Upper lobe of right lung (tissue), 1 donor: Measurements from ENCODE around the gene SLC35F3. TPM values are rescaled to one million over a fixed set of nuclear protein-coding genes. Genes with fewer than 3 reads are reported as not detected.

Experiments
- ATAC-seq: fragments of 200-7000 bp; cut with Tn5 transposase; one replicate; pipeline ENCODE4 v1.9.1; 2020; ENCODE audit warnings: mild to moderate bottlenecking, moderate library complexity
- DNase-seq: peaks from one replicate; pipeline ENCODE4 v3.0.0-alpha.2; 2020
- H3K27ac ChIP-seq: fragments of 200-600 bp; one replicate; pipeline ENCODE4 v1.8.0; 2022
- H3K27me3 ChIP-seq: fragments of 200-600 bp; one replicate; pipeline ENCODE4 v1.8.0; 2022; ENCODE audit warnings: mild to moderate bottlenecking
- H3K36me3 ChIP-seq: fragments of 200-600 bp; one replicate; pipeline ENCODE4 v1.8.0; 2022
- H3K4me1 ChIP-seq: fragments of 200-600 bp; one replicate; pipeline ENCODE4 v1.8.0; 2022
- H3K4me3 ChIP-seq: fragments of 200-600 bp; one replicate; pipeline ENCODE4 v1.8.0; 2022; ENCODE audit warnings: mild to moderate bottlenecking
- H3K9me3 ChIP-seq: fragments of 200-600 bp; one replicate; pipeline ENCODE4 v1.8.0; 2022
- CTCF ChIP-seq: fragments of 200-600 bp; IDR thresholded peaks from one replicate; pipeline ENCODE4 v1.8.0; 2022; ENCODE audit warnings: antibody characterized with exemption
- intact Hi-C: fragments of 100-400 bp; cut with DNase I; formaldehyde crosslinking; loops from one replicate; pipeline ENCODE4 v1.11.0; 2022
- total RNA-seq: library from RNA; stranded (reverse); fragmentation: NEBNext Ultra II Directional; extraction: Animal tissue kit (Norgen Biotek cat#: 25700); gene quantifications from one replicate; pipeline ENCODE4 v1.2.1, GENCODE V29; 2021
- donor health status: DM: no; HTN: yes; CAD: no; lungs with severe emphysema.

SLC35F3 gene
- total RNA-seq, 1 donor from 2014 or later: 0.29 TPM

- Histone ChIP-seq H3K27ac (no peak overlapping the region), H3K36me3 (no peaks in the 10 kb centered on the region), H3K4me1 (no peaks in the 10 kb centered on the region), H3K9me3 (no peaks in the 10 kb centered on the region), H3K27me3 (no peaks in the 10 kb centered on the region), H3K4me3 (no peak overlapping the region)
- TF ChIP-seq CTCF: no peak
- ATAC-seq (no peak), DNase-seq (no peak)
- intact Hi-C loops: no loop called here
These were observed 96.1 kb downstream of the SLC35F3 start for GRCh38 chr1:234000557-234001041.

- no peak for TF ChIP-seq CTCF
- ATAC-seq (no peak), DNase-seq (no peak)
- Histone ChIP-seq H3K36me3 (no peaks in the 10 kb centered on the region), H3K9me3 (no peaks in the 10 kb centered on the region), H3K4me1 (no peaks in the 10 kb centered on the region), H3K27me3 (no peaks in the 10 kb centered on the region), H3K27ac (no peak overlapping the region), H3K4me3 (no peak overlapping the region)
- intact Hi-C loops: no loop called here
These were observed 97.3 kb downstream of the SLC35F3 start for GRCh38 chr1:234001817-234002216.

- DNase-seq (no peak), ATAC-seq (no peak)
These were observed 100.1 kb downstream of the SLC35F3 start for GRCh38 chr1:234004591-234004990.

GRCh38 chr1:234007684-234008083 is 103.2 kb downstream of the SLC35F3 start:
- no peaks in the 10 kb centered on the region for H3K36me3 ChIP-seq
- no peaks in the 10 kb centered on the region for H3K4me1 ChIP-seq
- no peak for TF ChIP-seq CTCF
- no peak overlapping the region for H3K27ac ChIP-seq
- intact Hi-C loops: no loop called here
- no peak overlapping the region for H3K4me3 ChIP-seq
- H3K9me3 ChIP-seq: no peaks in the 10 kb centered on the region
- ATAC-seq (no peak), DNase-seq (no peak)
- no peaks in the 10 kb centered on the region for H3K27me3 ChIP-seq

More at GRCh38 chr1:234004591-234004990, 100.1 kb downstream of the SLC35F3 start:
- Histone ChIP-seq H3K36me3 (no peaks in the 10 kb centered on the region), H3K4me3 (no peak overlapping the region), H3K9me3 (no peaks in the 10 kb centered on the region), H3K4me1 (no peaks in the 10 kb centered on the region), H3K27me3 (no peaks in the 10 kb centered on the region), H3K27ac (no peak overlapping the region)
- intact Hi-C loops: no loop called here
- TF ChIP-seq CTCF: no peak

GRCh38 chr1:234008591-234008990 is 104.1 kb downstream of the SLC35F3 start:
- no peaks in the 10 kb centered on the region for H3K27me3 ChIP-seq
- no peaks in the 10 kb centered on the region for H3K36me3 ChIP-seq
- DNase-seq (no peak), ATAC-seq (no peak)
- intact Hi-C loops: no loop called here
- no peak overlapping the region for H3K4me3 ChIP-seq
- no peak overlapping the region for H3K27ac ChIP-seq
- H3K4me1 ChIP-seq: no peaks in the 10 kb centered on the region
- TF ChIP-seq CTCF: no peak
- no peaks in the 10 kb centered on the region for H3K9me3 ChIP-seq

GRCh38 chr1:234009668-234010067 is 105.2 kb downstream of the SLC35F3 start:
- no peaks in the 10 kb centered on the region for H3K4me1 ChIP-seq
- H3K27ac ChIP-seq: no peak overlapping the region
- intact Hi-C loops: no loop called here
- DNase-seq (no peak), ATAC-seq (no peak)
- H3K36me3 ChIP-seq: no peaks in the 10 kb centered on the region
- H3K27me3 ChIP-seq: no peaks in the 10 kb centered on the region
- no peaks in the 10 kb centered on the region for H3K9me3 ChIP-seq
- no peak overlapping the region for H3K4me3 ChIP-seq
- no peak for TF ChIP-seq CTCF
